Measurements from ENCODE around the gene CBS.

DNA sequence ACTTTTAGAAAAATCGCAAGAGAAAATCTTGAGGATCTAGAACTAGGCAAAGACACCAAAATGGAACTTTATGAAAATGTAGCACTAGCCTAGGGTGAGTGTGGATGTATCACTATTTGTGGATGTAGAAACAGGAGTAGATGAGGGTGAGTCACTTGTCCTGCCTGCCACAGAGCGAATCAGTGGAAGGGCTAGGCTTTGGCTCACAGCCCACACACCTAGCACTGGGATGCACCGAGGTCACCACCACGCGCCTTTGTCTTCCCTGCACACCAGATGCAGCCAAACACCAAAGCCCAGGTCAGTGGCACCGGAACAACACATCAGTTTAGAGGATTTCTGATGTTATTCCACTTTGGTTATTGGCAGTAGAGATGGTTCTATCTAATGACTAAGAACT lies 63.0 kb downstream of the CBS start:
- no peak for TF ChIP-seq POLR2A (IDR thresholded peaks at IDR 0.05)
- TF ChIP-seq, protein P1, sequence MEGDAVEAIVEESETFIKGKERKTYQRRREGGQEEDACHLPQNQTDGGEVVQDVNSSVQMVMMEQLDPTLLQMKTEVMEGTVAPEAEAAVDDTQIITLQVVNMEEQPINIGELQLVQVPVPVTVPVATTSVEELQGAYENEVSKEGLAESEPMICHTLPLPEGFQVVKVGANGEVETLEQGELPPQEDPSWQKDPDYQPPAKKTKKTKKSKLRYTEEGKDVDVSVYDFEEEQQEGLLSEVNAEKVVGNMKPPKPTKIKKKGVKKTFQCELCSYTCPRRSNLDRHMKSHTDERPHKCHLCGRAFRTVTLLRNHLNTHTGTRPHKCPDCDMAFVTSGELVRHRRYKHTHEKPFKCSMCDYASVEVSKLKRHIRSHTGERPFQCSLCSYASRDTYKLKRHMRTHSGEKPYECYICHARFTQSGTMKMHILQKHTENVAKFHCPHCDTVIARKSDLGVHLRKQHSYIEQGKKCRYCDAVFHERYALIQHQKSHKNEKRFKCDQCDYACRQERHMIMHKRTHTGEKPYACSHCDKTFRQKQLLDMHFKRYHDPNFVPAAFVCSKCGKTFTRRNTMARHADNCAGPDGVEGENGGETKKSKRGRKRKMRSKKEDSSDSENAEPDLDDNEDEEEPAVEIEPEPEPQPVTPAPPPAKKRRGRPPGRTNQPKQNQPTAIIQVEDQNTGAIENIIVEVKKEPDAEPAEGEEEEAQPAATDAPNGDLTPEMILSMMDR (IDR thresholded peaks at IDR 0.05): no peak

Measured in uterus (tissue), 2 donors.